NCI-H2029 treated with DMSO at 0.1 percent for 48 hours (cell line): ENCODE measurements around the gene UBXN1.

Experiments used
- DNase-seq: peaks from one replicate; lab custom pipeline; 2025; lab: John Stamatoyannopoulos, UW

The UBXN1 gene

DNA sequence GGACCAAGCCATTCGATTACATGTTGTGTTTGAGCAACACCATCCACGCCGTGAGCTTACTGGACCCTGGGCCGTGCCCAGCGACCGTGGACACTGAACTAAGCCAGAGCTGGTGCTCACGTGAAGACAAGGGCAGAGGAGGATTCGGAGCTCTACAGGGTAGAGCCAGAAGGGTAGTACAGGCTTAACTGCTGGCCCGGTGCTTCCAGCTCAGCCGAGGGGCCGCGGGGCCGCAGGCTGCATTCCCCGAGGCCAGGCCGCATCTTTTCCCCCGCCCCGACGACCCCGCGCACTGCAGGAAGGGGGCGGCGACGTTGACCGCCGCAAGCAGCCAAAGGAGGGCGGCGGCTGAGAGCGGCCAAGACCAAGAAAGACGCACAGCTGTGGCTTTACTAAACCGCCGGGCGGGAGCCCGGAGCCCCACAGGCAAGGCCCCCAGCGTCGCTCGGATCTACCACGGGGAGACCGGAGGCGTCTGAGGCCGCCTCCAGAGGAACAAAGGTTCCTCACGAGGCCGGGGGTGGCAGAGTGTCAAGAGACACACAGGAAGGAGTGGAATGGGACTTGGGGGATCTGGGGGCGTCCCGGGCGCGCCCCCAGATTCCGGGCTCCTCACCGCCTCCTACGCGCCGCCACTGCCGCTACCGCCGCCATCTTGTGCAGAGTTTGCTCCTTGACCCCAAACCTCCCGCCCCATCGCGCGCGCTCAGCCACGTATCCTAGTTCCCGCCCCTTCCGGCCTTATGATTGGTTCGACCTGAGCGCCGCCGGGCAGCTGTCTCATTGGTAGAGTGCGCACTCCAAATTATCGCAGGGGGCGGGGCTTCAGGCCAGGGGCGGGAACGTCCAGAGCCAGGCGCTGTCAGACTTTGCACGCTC is 32.7 kb downstream of the UBXN1 start, which contains the start of gene GANAB:
TSS of gene GANAB (minus strand) at position 668 of the 879 bp plus-strand sequence. CDS start at position 654, 14 bp downstream.
- peak; percentile 92 for DNase-seq

DNA sequence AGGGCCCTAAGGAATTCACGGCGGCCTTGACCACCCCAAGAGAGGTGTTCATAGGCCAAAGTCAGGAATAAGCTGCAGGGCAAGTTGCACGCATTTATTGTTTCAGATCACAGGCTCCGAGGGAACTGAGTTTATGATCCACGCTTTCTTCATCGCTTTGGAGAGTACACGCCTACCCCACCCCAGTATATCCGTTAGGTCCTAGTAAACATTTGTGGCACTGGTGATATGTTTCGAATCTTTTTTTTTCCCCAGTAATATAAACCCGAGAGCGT is 33.3 kb downstream of the UBXN1 start:
- no peak for DNase-seq

DNA sequence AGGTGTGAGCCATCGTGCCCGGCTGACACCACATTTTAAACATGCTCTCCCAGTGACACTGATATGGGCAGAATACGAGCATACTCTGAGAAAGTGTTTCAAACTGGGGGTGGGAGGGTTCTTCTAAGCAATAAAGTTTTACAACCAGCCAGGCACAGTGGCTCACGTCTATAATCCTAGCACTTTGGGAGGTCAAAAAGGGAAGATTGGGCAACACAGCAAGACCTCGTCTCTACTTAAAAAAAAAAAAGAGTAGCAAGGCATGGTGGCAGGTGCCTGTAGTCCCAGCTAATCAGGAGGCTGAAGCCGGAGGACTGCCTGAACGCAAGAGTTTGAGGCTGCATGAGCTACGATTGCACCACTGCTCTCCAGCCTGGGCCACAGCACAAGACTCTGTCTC is 34.7 kb downstream of the UBXN1 start:
- DNase-seq = no peak

DNA sequence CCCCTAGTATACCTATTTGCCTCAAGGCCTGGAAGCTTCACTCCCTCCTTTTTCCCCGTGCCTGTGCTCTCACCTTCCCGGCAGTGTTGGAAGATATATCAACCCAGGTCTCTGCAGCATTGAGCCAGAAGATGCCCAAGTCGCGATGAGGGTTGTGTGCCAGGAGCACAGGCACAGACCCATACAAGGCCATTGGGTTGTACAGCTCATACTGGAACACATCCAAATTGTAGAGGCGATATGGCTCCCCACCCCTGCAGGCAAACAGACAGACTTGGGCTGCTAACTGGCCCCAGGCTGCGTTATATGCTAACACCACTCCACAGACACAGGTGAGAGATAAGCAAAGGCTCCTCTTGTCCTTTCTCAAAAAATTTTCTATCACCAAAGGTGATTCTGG is 46.4 kb downstream of the UBXN1 start:
- DNase-seq = no peak

DNA sequence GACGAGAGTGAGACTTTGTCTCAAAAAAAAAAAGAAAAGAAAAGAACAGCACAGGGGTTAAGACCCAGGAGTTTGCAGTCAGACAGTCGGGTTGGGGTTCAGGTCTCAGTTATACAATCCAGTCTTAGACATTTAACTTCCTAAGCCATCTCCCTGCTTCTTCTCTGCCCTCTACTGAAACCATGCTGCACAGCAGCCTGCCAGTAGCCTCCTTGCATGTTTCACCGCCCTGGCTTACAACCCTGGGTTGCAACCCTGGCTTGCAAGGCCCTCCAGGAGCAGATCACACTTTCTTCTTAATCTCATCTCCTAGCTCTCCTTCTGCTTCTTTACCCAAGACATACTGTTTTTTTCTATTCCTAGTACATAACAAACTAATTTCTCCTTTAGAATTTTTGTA is 51.2 kb downstream of the UBXN1 start:
- DNase-seq = no peak
